ENCODE results near the gene DDN.
A peak's percentile ranks its signal among the peaks of the same experiment; 100 is the strongest.

DDN gene

GRCh38 chr12:49031573-49032161 lies 32.5 kb upstream of the DDN start:
- DNase-seq (ENCODE audit: low spot score): no peak

- DNase-seq (ENCODE audit: low spot score): no peak
Measured at GRCh38 chr12:49030714-49031572, 31.8 kb upstream of the DDN start.

- no peak for DNase-seq (ENCODE audit: low spot score)
Measured at GRCh38 chr12:49030119-49030518, 30.9 kb upstream of the DDN start.

- DNase-seq (ENCODE audit: low spot score): no peak
Measured at GRCh38 chr12:49028666-49029275, 29.6 kb upstream of the DDN start.

GRCh38 chr12:49027846-49028555 lies 28.8 kb upstream of the DDN start:
- no peak for DNase-seq (ENCODE audit: low spot score)

- DNase-seq (ENCODE audit: low spot score): no peak
Measured at GRCh38 chr12:49026678-49027480, 27.7 kb upstream of the DDN start.

- DNase-seq (ENCODE audit: low spot score): no peak
Measured at GRCh38 chr12:49026101-49026500, 26.9 kb upstream of the DDN start.

- no peak for DNase-seq (ENCODE audit: low spot score)
Measured at GRCh38 chr12:49025463-49025862, 26.3 kb upstream of the DDN start.

GRCh38 chr12:49024543-49024942 lies 25.4 kb upstream of the DDN start:
- DNase-seq (ENCODE audit: low spot score): no peak

- DNase-seq (ENCODE audit: low spot score): no peak
Measured at GRCh38 chr12:49023812-49024211, 24.6 kb upstream of the DDN start.

GRCh38 chr12:49022558-49023178 lies 23.5 kb upstream of the DDN start:
- no peak for DNase-seq (ENCODE audit: low spot score)

GRCh38 chr12:49021292-49021915 lies 22.2 kb upstream of the DDN start:
- no peak for DNase-seq (ENCODE audit: low spot score)

GRCh38 chr12:49020441-49020840 lies 21.3 kb upstream of the DDN start:
- no peak for DNase-seq (ENCODE audit: low spot score)

- peak; percentile 87 for DNase-seq (ENCODE audit: low spot score)
Measured at GRCh38 chr12:49019443-49020324, 20.5 kb upstream of the DDN start.

- DNase-seq (ENCODE audit: low spot score): no peak
Measured at GRCh38 chr12:49019120-49019430, 19.9 kb upstream of the DDN start.

GRCh38 chr12:49018261-49019119 lies 19.3 kb upstream of the DDN start, which contains the start of gene PRKAG1:
PRKAG1 (minus strand) TSS chr12:49018776; CDS start chr12:49018740, 36 bp downstream.
- peak; percentile 98 for DNase-seq (ENCODE audit: low spot score)

- DNase-seq (ENCODE audit: low spot score): no peak
Measured at GRCh38 chr12:49017891-49018260, 18.7 kb upstream of the DDN start.

GRCh38 chr12:49015196-49015595 lies 16.0 kb upstream of the DDN start:
- DNase-seq (ENCODE audit: low spot score): no peak

- DNase-seq (ENCODE audit: low spot score): no peak
Measured at GRCh38 chr12:49014547-49014946, 15.4 kb upstream of the DDN start.

All from HuH-7.5 (cell line).